CD4-positive, CD25-positive, alpha-beta regulatory T cell (primary cell): ENCODE data around the gene PTGR3. TPM values are rescaled to one million over a fixed set of nuclear protein-coding genes. Genes with fewer than 3 reads are reported as not detected.

Experiments used
- ATAC-seq, 2 donors: fragments of 150-1000 bp; cut with Tn5 transposase; one replicate each; pipeline ENCODE4 v1.10.0; 2021; ENCODE audit warnings: low read depth in 2 of 2, moderate number of reproducible peaks in 2 of 2, moderate library complexity in 1 of 2
- DNase-seq, 3 donors: peaks; one replicate each; pipeline versions ENCODE4 v3.0.0 to v3.0.0-alpha.2; 2012 to 2022; ENCODE audit warnings: mixed read lengths in 1 of 3
- H3K27ac ChIP-seq: one replicate; pipeline ENCODE4 v1.7.0; 2013; ENCODE audit warnings: mild to moderate bottlenecking, low read length; ENCODE audit not compliant: insufficient read depth, poor library complexity, severe bottlenecking
- H3K27me3 ChIP-seq: one replicate; pipeline ENCODE4 v1.7.0; 2013; ENCODE audit warnings: low read length; ENCODE audit not compliant: control insufficient read depth, insufficient read depth
- H3K36me3 ChIP-seq: one replicate; pipeline ENCODE4 v1.7.0; 2013; ENCODE audit warnings: mild to moderate bottlenecking, low read length, moderate library complexity; ENCODE audit not compliant: control insufficient read depth, insufficient read depth
- H3K4me1 ChIP-seq: 2 replicates; pipeline ENCODE4 v1.7.0; 2013; ENCODE audit warnings: mild to moderate bottlenecking, low read length; ENCODE audit not compliant: insufficient read depth, control insufficient read depth, poor library complexity, severe bottlenecking
- H3K4me3 ChIP-seq: one replicate; pipeline ENCODE4 v1.7.0; 2013; ENCODE audit warnings: low read depth, mild to moderate bottlenecking, low read length, moderate library complexity
- H3K9me3 ChIP-seq, 2 experiments: 1 replicate in 1 of 2; 2 replicates in 1 of 2; pipeline ENCODE4 v1.7.0; 2013; ENCODE audit warnings: low read length in 2 of 2, mild to moderate bottlenecking in 1 of 2, moderate library complexity in 1 of 2; ENCODE audit not compliant: control insufficient read depth in 2 of 2
- H3K27ac Mint-ChIP-seq, 3 donors: one replicate each; pipeline ENCODE4 v1.8.0; 2020 to 2022; ENCODE audit warnings: mild to moderate bottlenecking in 3 of 3, mixed read lengths in 3 of 3, moderate library complexity in 2 of 3
- H3K27me3 Mint-ChIP-seq: one replicate; pipeline ENCODE4 v1.8.0; 2022; ENCODE audit warnings: mild to moderate bottlenecking, mixed read lengths
- H3K36me3 Mint-ChIP-seq: one replicate; pipeline ENCODE4 v1.8.0; 2020; ENCODE audit warnings: mixed read lengths
- H3K4me1 Mint-ChIP-seq, 4 donors: one replicate each; pipeline ENCODE4 v1.8.0; 2020 to 2022; ENCODE audit warnings: mixed read lengths in 4 of 4, mild to moderate bottlenecking in 1 of 4
- H3K4me3 Mint-ChIP-seq, 4 donors: one replicate each; pipeline ENCODE4 v1.8.0; 2020 to 2022; ENCODE audit warnings: mild to moderate bottlenecking in 4 of 4, mixed read lengths in 4 of 4, moderate library complexity in 3 of 4
- H3K9me3 Mint-ChIP-seq, 7 donors: one replicate each; pipeline ENCODE4 v1.8.0; 2020 to 2022; ENCODE audit warnings: mixed read lengths in 7 of 7, mild to moderate bottlenecking in 3 of 7, moderate library complexity in 2 of 7
- polyA plus RNA-seq, 4 donors: library from polyadenylated mRNA; unstranded; fragments of 300-500 nt; fragmentation: Illumina TruSeq; gene quantifications; one replicate each; pipeline ENCODE4 v1.2.3, GENCODE V29; 2021
- total RNA-seq: library from RNA; stranded (reverse); gene quantifications from one replicate; pipeline ENCODE4 v1.2.3, GENCODE V29; 2022

The PTGR3 gene
- total and polyA plus RNA-seq, 5 donors from 2014 or later = 18.6 to 33.3 (median 25.5) TPM

- H3K27me3 ChIP-seq = no peaks in the 10 kb centered on the region
- H3K4me1 ChIP-seq = no peaks in the 10 kb centered on the region
- DNase-seq (no peak), ATAC-seq (no peak)
- peaks cover 6% of the 10 kb centered on the region for H3K36me3 ChIP-seq
- no peaks in the 10 kb centered on the region for H3K9me3 ChIP-seq
- peaks cover 4 to 25% (median 17%) of the 10 kb centered on the region in 4 donors for H3K4me1 Mint-ChIP-seq
- no peak overlapping the region for H3K27ac Mint-ChIP-seq
- H3K36me3 Mint-ChIP-seq = peaks cover 21% of the 10 kb centered on the region
- no peaks in the 10 kb centered on the region for H3K9me3 Mint-ChIP-seq
- H3K4me3 Mint-ChIP-seq = no peak overlapping the region
- H3K27ac ChIP-seq = no peak overlapping the region
- no peaks in the 10 kb centered on the region for H3K27me3 Mint-ChIP-seq
- no peak overlapping the region for H3K4me3 ChIP-seq
Measured at GRCh38 chr18:75234901-75235300, 26.0 kb upstream of the PTGR3 start.

GRCh38 chr18:75231053-75231406 is 22.1 kb upstream of the PTGR3 start:
- Histone ChIP-seq H3K4me3 (no peak overlapping the region), H3K27me3 (no peaks in the 10 kb centered on the region), H3K36me3 (peaks cover 9% of the 10 kb centered on the region), H3K27ac (no peak overlapping the region), H3K4me1 (no peaks in the 10 kb centered on the region), H3K9me3 (no peaks in the 10 kb centered on the region)
- Mint-ChIP-seq H3K27me3 (no peaks in the 10 kb centered on the region), H3K9me3 (no peaks in the 10 kb centered on the region), H3K4me1 (peaks cover 14 to 39% (median 33%) of the 10 kb centered on the region in 4 donors), H3K27ac (no peak overlapping the region), H3K4me3 (no peak overlapping the region), H3K36me3 (peaks cover 12% of the 10 kb centered on the region)
- DNase-seq = no peak
- ATAC-seq = no peak

GRCh38 chr18:75230163-75231052 is 21.5 kb upstream of the PTGR3 start:
- Mint-ChIP-seq H3K4me3 (no peak overlapping the region), H3K27ac (peak overlapping the region in 1 of 3 donors; percentile 56), H3K9me3 (no peaks in the 10 kb centered on the region), H3K4me1 (peaks cover 15 to 38% (median 32%) of the 10 kb centered on the region in 4 donors), H3K36me3 (peaks cover 8% of the 10 kb centered on the region), H3K27me3 (no peaks in the 10 kb centered on the region)
- ATAC-seq (no peak), DNase-seq (no peak)
- Histone ChIP-seq H3K4me1 (no peaks in the 10 kb centered on the region), H3K27me3 (no peaks in the 10 kb centered on the region), H3K27ac (no peak overlapping the region), H3K36me3 (peaks cover 9% of the 10 kb centered on the region), H3K4me3 (no peak overlapping the region), H3K9me3 (no peaks in the 10 kb centered on the region)

- Mint-ChIP-seq H3K4me1 (peaks cover 15 to 38% (median 33%) of the 10 kb centered on the region in 4 donors), H3K36me3 (peaks cover 8% of the 10 kb centered on the region), H3K4me3 (no peak overlapping the region), H3K9me3 (no peaks in the 10 kb centered on the region), H3K27ac (no peak overlapping the region), H3K27me3 (no peaks in the 10 kb centered on the region)
- Histone ChIP-seq H3K4me1 (no peaks in the 10 kb centered on the region), H3K27me3 (no peaks in the 10 kb centered on the region), H3K27ac (no peak overlapping the region), H3K4me3 (no peak overlapping the region), H3K9me3 (no peaks in the 10 kb centered on the region), H3K36me3 (peaks cover 9% of the 10 kb centered on the region)
- no peak for ATAC-seq
- no peak for DNase-seq
Measured at GRCh38 chr18:75229437-75229836, 20.5 kb upstream of the PTGR3 start.

GRCh38 chr18:75228967-75229366 is 20.0 kb upstream of the PTGR3 start:
- peaks cover 15 to 36% (median 33%) of the 10 kb centered on the region in 4 donors for H3K4me1 Mint-ChIP-seq
- Histone ChIP-seq H3K9me3 (no peaks in the 10 kb centered on the region), H3K36me3 (peaks cover 9% of the 10 kb centered on the region), H3K27ac (no peak overlapping the region), H3K4me3 (no peak overlapping the region), H3K4me1 (no peaks in the 10 kb centered on the region), H3K27me3 (no peaks in the 10 kb centered on the region)
- no peaks in the 10 kb centered on the region for H3K9me3 Mint-ChIP-seq
- no peak overlapping the region for H3K4me3 Mint-ChIP-seq
- ATAC-seq = no peak
- H3K27me3 Mint-ChIP-seq = no peaks in the 10 kb centered on the region
- DNase-seq = no peak
- no peak overlapping the region for H3K27ac Mint-ChIP-seq
- H3K36me3 Mint-ChIP-seq = peaks cover 11% of the 10 kb centered on the region

GRCh38 chr18:75227535-75228296 is 18.8 kb upstream of the PTGR3 start:
- H3K27ac ChIP-seq = no peak overlapping the region
- no peak overlapping the region for H3K4me3 ChIP-seq
- no peak for ATAC-seq
- no peak for DNase-seq
- peaks cover 9% of the 10 kb centered on the region for H3K36me3 ChIP-seq
- H3K4me1 Mint-ChIP-seq = peaks cover 15 to 38% (median 29%) of the 10 kb centered on the region in 4 donors
- no peaks in the 10 kb centered on the region for H3K9me3 Mint-ChIP-seq
- no peak overlapping the region for H3K27ac Mint-ChIP-seq
- H3K27me3 ChIP-seq = no peaks in the 10 kb centered on the region
- peaks cover 11% of the 10 kb centered on the region for H3K36me3 Mint-ChIP-seq
- H3K9me3 ChIP-seq = no peaks in the 10 kb centered on the region
- H3K27me3 Mint-ChIP-seq = peaks cover 4% of the 10 kb centered on the region
- H3K4me1 ChIP-seq = no peaks in the 10 kb centered on the region
- no peak overlapping the region for H3K4me3 Mint-ChIP-seq

GRCh38 chr18:75226956-75227316 is 18.0 kb upstream of the PTGR3 start:
- peaks cover 4% of the 10 kb centered on the region for H3K27me3 Mint-ChIP-seq
- Histone ChIP-seq H3K27ac (no peak overlapping the region), H3K36me3 (peaks cover 9% of the 10 kb centered on the region), H3K27me3 (no peaks in the 10 kb centered on the region), H3K4me1 (no peaks in the 10 kb centered on the region), H3K4me3 (no peak overlapping the region), H3K9me3 (no peaks in the 10 kb centered on the region)
- H3K27ac Mint-ChIP-seq = no peak overlapping the region
- H3K36me3 Mint-ChIP-seq = peaks cover 11% of the 10 kb centered on the region
- ATAC-seq (no peak), DNase-seq (no peak)
- peaks cover 17 to 43% (median 32%) of the 10 kb centered on the region in 4 donors for H3K4me1 Mint-ChIP-seq
- H3K9me3 Mint-ChIP-seq = no peaks in the 10 kb centered on the region
- no peak overlapping the region for H3K4me3 Mint-ChIP-seq
